ENCODE data around the gene MLLT3. TPM values are rescaled to one million over a fixed set of nuclear protein-coding genes. Genes with fewer than 3 reads are reported as not detected.
A peak's percentile ranks its signal among the peaks of the same experiment; 100 is the strongest.

Gene MLLT3
- total RNA-seq, 1 donor: 19.8 TPM

GRCh38 chr9:20621471-20622329 is 599 bp downstream of the MLLT3 start:
- peak; percentile 75 for DNase-seq (ENCODE audit: low read depth)
- TF ChIP-seq, protein P1, sequence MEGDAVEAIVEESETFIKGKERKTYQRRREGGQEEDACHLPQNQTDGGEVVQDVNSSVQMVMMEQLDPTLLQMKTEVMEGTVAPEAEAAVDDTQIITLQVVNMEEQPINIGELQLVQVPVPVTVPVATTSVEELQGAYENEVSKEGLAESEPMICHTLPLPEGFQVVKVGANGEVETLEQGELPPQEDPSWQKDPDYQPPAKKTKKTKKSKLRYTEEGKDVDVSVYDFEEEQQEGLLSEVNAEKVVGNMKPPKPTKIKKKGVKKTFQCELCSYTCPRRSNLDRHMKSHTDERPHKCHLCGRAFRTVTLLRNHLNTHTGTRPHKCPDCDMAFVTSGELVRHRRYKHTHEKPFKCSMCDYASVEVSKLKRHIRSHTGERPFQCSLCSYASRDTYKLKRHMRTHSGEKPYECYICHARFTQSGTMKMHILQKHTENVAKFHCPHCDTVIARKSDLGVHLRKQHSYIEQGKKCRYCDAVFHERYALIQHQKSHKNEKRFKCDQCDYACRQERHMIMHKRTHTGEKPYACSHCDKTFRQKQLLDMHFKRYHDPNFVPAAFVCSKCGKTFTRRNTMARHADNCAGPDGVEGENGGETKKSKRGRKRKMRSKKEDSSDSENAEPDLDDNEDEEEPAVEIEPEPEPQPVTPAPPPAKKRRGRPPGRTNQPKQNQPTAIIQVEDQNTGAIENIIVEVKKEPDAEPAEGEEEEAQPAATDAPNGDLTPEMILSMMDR (IDR thresholded peaks at IDR 0.05; ENCODE audit: insufficient read depth, low read length): no peak
- peak overlapping the region; percentile 91 for H3K4me3 ChIP-seq (ENCODE audit: low read depth, low read length)

DNA sequence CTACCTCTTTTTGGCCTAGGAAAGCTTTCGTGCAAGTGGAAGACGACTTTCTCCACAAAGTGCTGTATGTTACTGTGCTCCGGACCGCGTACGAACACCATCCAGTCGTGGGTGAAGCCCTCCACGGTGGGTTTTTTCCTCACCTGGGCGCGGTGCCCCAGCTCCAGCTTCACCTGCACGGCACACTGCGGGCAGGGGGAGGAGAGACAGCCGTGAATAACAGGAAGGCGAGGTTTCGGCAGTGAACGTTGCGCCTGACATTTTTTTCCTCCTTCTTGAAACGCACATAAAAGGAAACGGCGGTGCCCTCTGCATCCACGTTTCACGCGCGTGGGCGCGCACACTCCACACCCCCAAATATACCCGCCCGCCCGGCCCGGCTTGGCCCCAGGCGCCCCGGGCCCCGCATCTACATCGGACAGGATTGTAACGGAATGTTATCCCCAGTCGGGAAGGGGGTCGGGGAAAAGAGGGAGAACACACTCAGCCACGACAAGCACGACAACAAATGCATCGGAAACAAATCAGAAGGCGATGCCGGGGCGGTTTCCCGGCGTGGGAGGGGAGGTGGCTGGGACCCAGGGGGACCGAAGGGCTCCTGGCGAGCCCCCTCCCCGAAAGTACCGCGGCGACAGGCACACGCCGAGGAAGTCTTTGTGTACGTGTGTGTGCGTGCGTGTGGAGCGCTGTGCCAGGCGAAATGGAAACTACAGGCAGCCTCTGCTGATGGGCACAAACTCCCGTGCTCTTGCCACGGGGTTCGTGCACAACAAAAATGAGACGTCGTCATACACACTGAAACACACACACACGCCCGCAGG is 1.4 kb downstream of the MLLT3 start:
- H3K4me3 ChIP-seq (ENCODE audit: low read depth, low read length): peak overlapping the region; percentile 91
- peak; percentile 53 for DNase-seq (ENCODE audit: low read depth)
- TF ChIP-seq, protein P1 (IDR thresholded peaks at IDR 0.05; ENCODE audit: insufficient read depth, low read length): no peak

DNA sequence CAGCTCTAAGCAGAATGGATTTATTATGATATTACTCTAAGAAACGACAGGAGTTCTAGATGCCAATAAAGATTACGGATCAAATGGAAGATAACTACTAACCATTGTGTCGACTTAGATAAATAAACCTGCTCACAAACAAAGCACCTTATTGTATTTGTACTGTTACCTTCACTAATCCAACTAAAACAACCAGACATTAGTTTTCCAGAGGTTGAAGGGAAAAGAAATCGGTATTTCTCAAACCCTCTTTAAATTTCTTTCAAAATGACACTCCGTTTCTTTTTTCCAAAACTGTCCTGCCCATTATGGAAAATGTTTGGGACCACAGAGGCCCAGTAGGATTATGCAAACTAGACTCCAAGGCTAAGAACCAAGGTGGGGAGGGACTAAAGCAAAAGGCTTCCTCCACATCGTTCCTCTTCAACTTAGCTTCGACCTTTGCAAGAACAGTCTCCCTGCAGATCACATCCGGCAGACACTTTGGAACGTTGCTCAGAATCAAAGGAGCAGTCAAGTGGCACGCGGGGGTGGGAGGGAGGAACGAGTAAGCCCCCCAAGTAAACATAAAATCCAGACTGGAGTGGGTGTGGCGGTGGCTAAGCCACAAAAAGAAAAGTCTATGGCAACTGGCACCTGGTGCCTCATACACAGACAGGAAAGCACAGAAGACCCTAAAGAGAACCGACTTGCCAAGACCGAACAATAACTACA is 2.7 kb downstream of the MLLT3 start:
- TF ChIP-seq, protein P1 (IDR thresholded peaks at IDR 0.05; ENCODE audit: insufficient read depth, low read length): no peak
- no peak for DNase-seq (ENCODE audit: low read depth)
- peak overlapping the region; percentile 91 for H3K4me3 ChIP-seq (ENCODE audit: low read depth, low read length)

- DNase-seq (ENCODE audit: low read depth): peak; percentile 88
- TF ChIP-seq, protein P1 (IDR thresholded peaks at IDR 0.05; ENCODE audit: insufficient read depth, low read length): no peak
- H3K4me3 ChIP-seq (ENCODE audit: low read depth, low read length): no peak overlapping the region
These were observed 3.9 kb downstream of the MLLT3 start for GRCh38 chr9:20618361-20618802.

DNA sequence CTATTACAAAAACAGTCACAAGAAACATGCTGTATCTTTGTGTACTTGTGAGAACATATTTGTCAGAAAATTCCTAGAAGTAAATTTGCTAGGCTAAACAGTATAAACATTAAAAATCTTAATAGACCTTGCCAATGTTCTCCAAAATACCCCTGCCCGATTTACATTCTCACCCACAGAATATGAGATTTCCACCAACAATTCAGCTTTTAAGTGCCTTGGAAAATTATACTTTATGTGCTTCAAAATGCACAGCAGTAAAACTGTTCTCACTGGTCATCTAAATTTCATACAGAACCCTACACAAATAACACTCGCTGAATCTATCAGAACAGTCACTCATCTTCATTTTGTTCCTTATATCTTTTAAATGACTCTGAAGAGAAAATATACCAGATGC is 5.5 kb downstream of the MLLT3 start:
- DNase-seq (ENCODE audit: low read depth): no peak
- TF ChIP-seq, protein P1 (IDR thresholded peaks at IDR 0.05; ENCODE audit: insufficient read depth, low read length): no peak
- no peak overlapping the region for H3K4me3 ChIP-seq (ENCODE audit: low read depth, low read length)

DNA sequence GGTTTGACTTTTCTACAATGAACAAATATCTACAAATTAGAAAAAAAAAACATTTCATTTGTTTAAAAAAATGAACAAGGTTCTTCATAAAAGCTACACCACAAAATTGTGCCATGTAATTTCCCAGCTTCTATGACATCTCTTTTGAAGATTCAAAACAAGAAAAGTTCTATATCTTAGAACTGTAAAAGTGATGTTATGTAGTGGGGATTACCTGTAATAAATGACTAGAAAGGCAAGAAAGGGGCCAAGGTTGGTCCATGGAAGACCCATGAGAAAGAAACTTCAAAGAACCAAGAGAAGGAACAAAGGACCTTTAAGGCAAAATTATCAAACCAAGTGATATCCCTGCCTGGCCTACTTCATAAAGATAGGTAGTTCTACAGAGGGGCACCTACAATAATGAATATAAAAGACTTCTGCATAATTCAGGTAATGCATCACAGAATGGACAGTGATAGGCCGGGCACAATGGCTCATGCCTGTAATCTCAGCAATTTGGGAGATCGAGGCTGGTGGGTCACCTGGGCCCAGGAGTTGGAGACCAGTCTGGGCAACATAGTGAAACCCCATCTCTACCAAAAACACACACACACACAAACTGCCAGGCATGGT is 7.6 kb downstream of the MLLT3 start:
- no peak for DNase-seq (ENCODE audit: low read depth)
- H3K4me3 ChIP-seq (ENCODE audit: low read depth, low read length): no peak overlapping the region
- TF ChIP-seq, protein P1 (IDR thresholded peaks at IDR 0.05; ENCODE audit: insufficient read depth, low read length): no peak
